HepG2 (cell line): ENCODE measurements around the gene VPS11. TPM values are rescaled to one million over a fixed set of nuclear protein-coding genes. Genes with fewer than 3 reads are reported as not detected.

ENCODE experiments used
- NFATC3 ChIP-seq: sonication (generic); formaldehyde crosslinking; IDR thresholded peaks from 2 replicates; pipeline ENCODE4 v1.5.1; 2020; ENCODE audit warnings: mild to moderate bottlenecking, missing genetic modification reagents
- SIN3A ChIP-seq: IDR thresholded peaks from 2 replicates; pipeline ENCODE4 v1.6.1; 2011; ENCODE audit warnings: low read depth, mild to moderate bottlenecking, control low read depth, low read length, borderline replicate concordance
- SPEN ChIP-seq: sonication (generic); formaldehyde crosslinking; IDR thresholded peaks from 2 replicates; pipeline ENCODE4 v1.5.1; 2020; ENCODE audit warnings: low read depth, mild to moderate bottlenecking, missing genetic modification reagents
- TAF1 ChIP-seq: sonication (generic); formaldehyde crosslinking; IDR thresholded peaks from 2 replicates; pipeline ENCODE4 v1.4.0; 2020; ENCODE audit warnings: missing genetic modification reagents
- TRAFD1 ChIP-seq: sonication (generic); formaldehyde crosslinking; IDR thresholded peaks from 2 replicates; pipeline ENCODE4 v1.5.1; 2020; ENCODE audit warnings: missing genetic modification reagents, mild to moderate bottlenecking, borderline replicate concordance
- TRIM24 ChIP-seq: sonication (generic); formaldehyde crosslinking; IDR thresholded peaks from 2 replicates; pipeline ENCODE4 v1.8.0; 2022; ENCODE audit warnings: mild to moderate bottlenecking, missing genetic modification reagents
- ZBTB25 ChIP-seq: IDR thresholded peaks from 2 replicates; pipeline ENCODE4 v1.6.1; 2018; ENCODE audit warnings: missing genetic modification reagents
- ZFP36L2 ChIP-seq: sonication (generic); formaldehyde crosslinking; IDR thresholded peaks from 2 replicates; pipeline ENCODE4 v1.4.0; 2020; ENCODE audit warnings: missing genetic modification reagents
- ZNF607 ChIP-seq: sonication (generic); formaldehyde crosslinking; IDR thresholded peaks from 2 replicates; pipeline ENCODE4 v1.5.1; 2020; ENCODE audit warnings: missing genetic modification reagents, mild to moderate bottlenecking, borderline replicate concordance
- polyA plus RNA-seq, 8 experiments: library from polyadenylated mRNA; depleted of rRNA in 3 of 8; stranded (reverse) in 7 of 8; unstranded in 1 of 8; fragments of >200 nt; fragmentation: Illumina TruSeq in 4 of 8; extraction: Trizol in 4 of 8; gene quantifications; 2 replicates each; pipeline versions ENCODE4 v1.2.1 to v1.2.3, GENCODE V29; 2011 to 2016; ENCODE audit warnings: low read depth in 4 of 8, missing spikeins in 1 of 8, mixed read lengths in 1 of 8; ENCODE audit not compliant: insufficient read depth in 1 of 8
- total RNA-seq, 5 experiments: library from RNA; depleted of rRNA; stranded (reverse); fragments of >200 nt; fragmentation: Illumina TruSeq; extraction: Trizol; gene quantifications; 2 replicates each; pipeline ENCODE4 v1.2.3, GENCODE V29; 2016; ENCODE audit warnings: low read depth in 1 of 5
- TF ChIP-seq, protein P1 (sequence below): sonication (generic); formaldehyde crosslinking; IDR thresholded peaks from 2 replicates; pipeline ENCODE4 v1.5.1; 2020; ENCODE audit warnings: missing genetic modification reagents, mild to moderate bottlenecking, borderline replicate concordance
- TF ChIP-seq, protein P2 (sequence below), 2 experiments: fragments of 450-650 bp in 1 of 2; sonication (generic) in 1 of 2; formaldehyde crosslinking in 1 of 2; IDR thresholded peaks; 2 replicates each; pipeline versions ENCODE4 v1.6.1 to v1.8.0; 2016 to 2022; ENCODE audit warnings: antibody characterized with exemption in 1 of 2, mild to moderate bottlenecking in 1 of 2, missing genetic modification reagents in 1 of 2

Gene VPS11
- total and polyA plus RNA-seq, 2 of the 13 experiments (the other 11 are each of a cell fraction or from before 2014, with no cell fraction given): 13.7 to 21.6 TPM

GRCh38 chr11:119084663-119085436, 17.2 kb downstream of the VPS11 start, which contains the start of gene HMBS (continued):
- TF ChIP-seq SPEN (CRISPR knock-in tag) (peak; percentile 74), ZBTB25 (CRISPR knock-in tag) (0 out of 2 replicates have a peak, but pooled peaks have one; percentile 63), TRAFD1 (no peak), ZFP36L2 (CRISPR knock-in tag) (no peak), NFATC3 (CRISPR knock-in tag) (peak; percentile 63; the same call in 1 of the 2 replicates), ZNF607 (peak; percentile 62; the same call in 1 of the 2 replicates), SIN3A (peak; percentile 93), TRIM24 (0 out of 2 replicates have a peak, but pooled peaks have one; percentile 37), TAF1 (CRISPR knock-in tag) (peak; percentile 60; the same call in 1 of the 2 replicates)
- TF ChIP-seq, protein P1, sequence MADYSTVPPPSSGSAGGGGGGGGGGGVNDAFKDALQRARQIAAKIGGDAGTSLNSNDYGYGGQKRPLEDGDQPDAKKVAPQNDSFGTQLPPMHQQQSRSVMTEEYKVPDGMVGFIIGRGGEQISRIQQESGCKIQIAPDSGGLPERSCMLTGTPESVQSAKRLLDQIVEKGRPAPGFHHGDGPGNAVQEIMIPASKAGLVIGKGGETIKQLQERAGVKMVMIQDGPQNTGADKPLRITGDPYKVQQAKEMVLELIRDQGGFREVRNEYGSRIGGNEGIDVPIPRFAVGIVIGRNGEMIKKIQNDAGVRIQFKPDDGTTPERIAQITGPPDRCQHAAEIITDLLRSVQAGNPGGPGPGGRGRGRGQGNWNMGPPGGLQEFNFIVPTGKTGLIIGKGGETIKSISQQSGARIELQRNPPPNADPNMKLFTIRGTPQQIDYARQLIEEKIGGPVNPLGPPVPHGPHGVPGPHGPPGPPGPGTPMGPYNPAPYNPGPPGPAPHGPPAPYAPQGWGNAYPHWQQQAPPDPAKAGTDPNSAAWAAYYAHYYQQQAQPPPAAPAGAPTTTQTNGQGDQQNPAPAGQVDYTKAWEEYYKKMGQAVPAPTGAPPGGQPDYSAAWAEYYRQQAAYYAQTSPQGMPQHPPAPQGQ (CRISPR knock-in tag): no peak
- TF ChIP-seq, protein P2, sequence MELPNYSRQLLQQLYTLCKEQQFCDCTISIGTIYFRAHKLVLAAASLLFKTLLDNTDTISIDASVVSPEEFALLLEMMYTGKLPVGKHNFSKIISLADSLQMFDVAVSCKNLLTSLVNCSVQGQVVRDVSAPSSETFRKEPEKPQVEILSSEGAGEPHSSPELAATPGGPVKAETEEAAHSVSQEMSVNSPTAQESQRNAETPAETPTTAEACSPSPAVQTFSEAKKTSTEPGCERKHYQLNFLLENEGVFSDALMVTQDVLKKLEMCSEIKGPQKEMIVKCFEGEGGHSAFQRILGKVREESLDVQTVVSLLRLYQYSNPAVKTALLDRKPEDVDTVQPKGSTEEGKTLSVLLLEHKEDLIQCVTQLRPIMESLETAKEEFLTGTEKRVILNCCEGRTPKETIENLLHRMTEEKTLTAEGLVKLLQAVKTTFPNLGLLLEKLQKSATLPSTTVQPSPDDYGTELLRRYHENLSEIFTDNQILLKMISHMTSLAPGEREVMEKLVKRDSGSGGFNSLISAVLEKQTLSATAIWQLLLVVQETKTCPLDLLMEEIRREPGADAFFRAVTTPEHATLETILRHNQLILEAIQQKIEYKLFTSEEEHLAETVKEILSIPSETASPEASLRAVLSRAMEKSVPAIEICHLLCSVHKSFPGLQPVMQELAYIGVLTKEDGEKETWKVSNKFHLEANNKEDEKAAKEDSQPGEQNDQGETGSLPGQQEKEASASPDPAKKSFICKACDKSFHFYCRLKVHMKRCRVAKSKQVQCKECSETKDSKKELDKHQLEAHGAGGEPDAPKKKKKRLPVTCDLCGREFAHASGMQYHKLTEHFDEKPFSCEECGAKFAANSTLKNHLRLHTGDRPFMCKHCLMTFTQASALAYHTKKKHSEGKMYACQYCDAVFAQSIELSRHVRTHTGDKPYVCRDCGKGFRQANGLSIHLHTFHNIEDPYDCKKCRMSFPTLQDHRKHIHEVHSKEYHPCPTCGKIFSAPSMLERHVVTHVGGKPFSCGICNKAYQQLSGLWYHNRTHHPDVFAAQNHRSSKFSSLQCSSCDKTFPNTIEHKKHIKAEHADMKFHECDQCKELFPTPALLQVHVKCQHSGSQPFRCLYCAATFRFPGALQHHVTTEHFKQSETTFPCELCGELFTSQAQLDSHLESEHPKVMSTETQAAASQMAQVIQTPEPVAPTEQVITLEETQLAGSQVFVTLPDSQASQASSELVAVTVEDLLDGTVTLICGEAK (IDR thresholded peaks at IDR 0.05): no peak
- TF ChIP-seq, protein P2 (CRISPR knock-in tag; IDR thresholded peaks at IDR 0.05): 0 out of 2 replicates have a peak, but pooled peaks have one; percentile 31
